IMR-90 (cell line): ENCODE measurements around the gene KDF1.

Source experiments
- CEBPB ChIP-seq: IDR thresholded peaks from 2 replicates; pipeline ENCODE4 v1.6.1; 2012; ENCODE audit warnings: low read depth, low read length, improper control_type of control experiment
- TF ChIP-seq, protein P1 (sequence below): conservative IDR thresholded peaks from 2 replicates; pipeline ENCODE4 v1.5.1; 2012; ENCODE audit warnings: mild to moderate bottlenecking, low read depth, low read length, improper control_type of control experiment

DNA sequence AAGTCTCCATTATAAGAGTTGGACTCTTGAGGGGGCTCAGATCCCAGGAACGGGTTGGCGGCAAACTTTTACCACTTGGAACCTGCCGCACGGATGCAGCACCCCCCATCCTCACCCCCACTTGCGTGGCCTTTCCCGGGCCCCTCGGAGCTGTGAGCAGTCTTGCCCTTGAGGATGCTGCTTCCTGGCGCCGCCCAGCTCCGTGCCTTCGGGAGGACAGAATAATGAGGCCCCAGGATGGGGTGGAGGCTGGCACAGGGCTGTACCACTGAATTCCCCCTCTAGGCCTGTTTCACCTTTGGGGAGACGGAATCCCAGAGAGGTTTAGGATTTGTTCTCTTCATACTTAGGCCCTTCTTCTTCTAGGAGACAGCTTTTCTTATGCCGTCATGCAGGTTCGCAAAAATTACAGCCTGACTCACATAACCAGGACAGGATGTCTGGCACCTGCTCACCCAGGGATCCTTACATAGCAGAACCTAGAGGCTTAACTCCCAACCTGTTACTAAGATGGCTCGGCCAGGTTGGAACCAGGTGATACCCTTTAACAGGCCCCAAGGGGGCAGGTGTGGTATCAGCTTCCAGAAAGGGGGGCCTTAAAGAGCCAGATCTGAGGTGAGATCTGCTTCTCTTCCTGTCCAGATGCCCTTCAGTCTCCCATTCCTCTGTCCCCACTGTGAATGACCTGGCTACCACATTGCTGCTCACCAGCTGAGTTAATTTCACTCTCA lies 34.7 kb upstream of the KDF1 start:
- no peak for TF ChIP-seq CEBPB
- TF ChIP-seq, protein P1, sequence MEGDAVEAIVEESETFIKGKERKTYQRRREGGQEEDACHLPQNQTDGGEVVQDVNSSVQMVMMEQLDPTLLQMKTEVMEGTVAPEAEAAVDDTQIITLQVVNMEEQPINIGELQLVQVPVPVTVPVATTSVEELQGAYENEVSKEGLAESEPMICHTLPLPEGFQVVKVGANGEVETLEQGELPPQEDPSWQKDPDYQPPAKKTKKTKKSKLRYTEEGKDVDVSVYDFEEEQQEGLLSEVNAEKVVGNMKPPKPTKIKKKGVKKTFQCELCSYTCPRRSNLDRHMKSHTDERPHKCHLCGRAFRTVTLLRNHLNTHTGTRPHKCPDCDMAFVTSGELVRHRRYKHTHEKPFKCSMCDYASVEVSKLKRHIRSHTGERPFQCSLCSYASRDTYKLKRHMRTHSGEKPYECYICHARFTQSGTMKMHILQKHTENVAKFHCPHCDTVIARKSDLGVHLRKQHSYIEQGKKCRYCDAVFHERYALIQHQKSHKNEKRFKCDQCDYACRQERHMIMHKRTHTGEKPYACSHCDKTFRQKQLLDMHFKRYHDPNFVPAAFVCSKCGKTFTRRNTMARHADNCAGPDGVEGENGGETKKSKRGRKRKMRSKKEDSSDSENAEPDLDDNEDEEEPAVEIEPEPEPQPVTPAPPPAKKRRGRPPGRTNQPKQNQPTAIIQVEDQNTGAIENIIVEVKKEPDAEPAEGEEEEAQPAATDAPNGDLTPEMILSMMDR, result no peak
